Measurements from ENCODE around the gene SCAF8. TPM values are rescaled to one million over a fixed set of nuclear protein-coding genes. Genes with fewer than 3 reads are reported as not detected.

Gene SCAF8
- total RNA-seq, 4 donors from 2014 or later: 29.8 to 63.5 (median 34.6) TPM

GRCh38 chr6:154872542-154873114 lies 139.4 kb downstream of the SCAF8 start:
- Histone ChIP-seq H3K9me3 (no peaks in the 10 kb centered on the region), H3K27me3 (no peaks in the 10 kb centered on the region), H3K4me1 (no peaks in the 10 kb centered on the region), H3K36me3 (no peaks in the 10 kb centered on the region), H3K4me3 (no peak overlapping the region), H3K27ac (no peak overlapping the region)
- TF ChIP-seq CTCF (IDR thresholded peaks at IDR 0.05) (no peak), POLR2A (IDR thresholded peaks at IDR 0.05) (no peak)
- no peak for DNase-seq

GRCh38 chr6:154873546-154873945 lies 140.3 kb downstream of the SCAF8 start:
- no peaks in the 10 kb centered on the region for H3K9me3 ChIP-seq
- H3K36me3 ChIP-seq: no peaks in the 10 kb centered on the region
- H3K27ac ChIP-seq: no peak overlapping the region
- TF ChIP-seq CTCF (IDR thresholded peaks at IDR 0.05) (no peak), POLR2A (IDR thresholded peaks at IDR 0.05) (no peak)
- H3K4me3 ChIP-seq: no peak overlapping the region
- DNase-seq: no peak
- H3K27me3 ChIP-seq: no peaks in the 10 kb centered on the region
- no peaks in the 10 kb centered on the region for H3K4me1 ChIP-seq

GRCh38 chr6:154874773-154875592 lies 141.8 kb downstream of the SCAF8 start:
- Histone ChIP-seq H3K4me3 (no peak overlapping the region), H3K27ac (no peak overlapping the region), H3K36me3 (no peaks in the 10 kb centered on the region), H3K9me3 (no peaks in the 10 kb centered on the region), H3K27me3 (no peaks in the 10 kb centered on the region), H3K4me1 (no peaks in the 10 kb centered on the region)
- DNase-seq: no peak
- no peak for TF ChIP-seq CTCF (IDR thresholded peaks at IDR 0.05)
- no peak for TF ChIP-seq POLR2A (IDR thresholded peaks at IDR 0.05)

GRCh38 chr6:154876486-154877280 lies 143.5 kb downstream of the SCAF8 start:
- H3K4me3 ChIP-seq: no peak overlapping the region
- no peak for TF ChIP-seq POLR2A (IDR thresholded peaks at IDR 0.05)
- TF ChIP-seq CTCF (IDR thresholded peaks at IDR 0.05): no peak
- H3K27me3 ChIP-seq: no peaks in the 10 kb centered on the region
- no peak overlapping the region for H3K27ac ChIP-seq
- no peaks in the 10 kb centered on the region for H3K4me1 ChIP-seq
- no peak for DNase-seq
- H3K36me3 ChIP-seq: no peaks in the 10 kb centered on the region
- no peaks in the 10 kb centered on the region for H3K9me3 ChIP-seq

GRCh38 chr6:154878871-154879491 lies 145.8 kb downstream of the SCAF8 start:
- no peak overlapping the region for H3K4me3 ChIP-seq
- H3K36me3 ChIP-seq: no peaks in the 10 kb centered on the region
- TF ChIP-seq POLR2A (IDR thresholded peaks at IDR 0.05) (no peak), CTCF (IDR thresholded peaks at IDR 0.05) (no peak)
- no peaks in the 10 kb centered on the region for H3K4me1 ChIP-seq
- H3K27me3 ChIP-seq: no peaks in the 10 kb centered on the region
- no peak for DNase-seq
- H3K27ac ChIP-seq: no peak overlapping the region
- H3K9me3 ChIP-seq: no peaks in the 10 kb centered on the region
